ENCODE measurements around the gene MUSTN1.

DNA sequence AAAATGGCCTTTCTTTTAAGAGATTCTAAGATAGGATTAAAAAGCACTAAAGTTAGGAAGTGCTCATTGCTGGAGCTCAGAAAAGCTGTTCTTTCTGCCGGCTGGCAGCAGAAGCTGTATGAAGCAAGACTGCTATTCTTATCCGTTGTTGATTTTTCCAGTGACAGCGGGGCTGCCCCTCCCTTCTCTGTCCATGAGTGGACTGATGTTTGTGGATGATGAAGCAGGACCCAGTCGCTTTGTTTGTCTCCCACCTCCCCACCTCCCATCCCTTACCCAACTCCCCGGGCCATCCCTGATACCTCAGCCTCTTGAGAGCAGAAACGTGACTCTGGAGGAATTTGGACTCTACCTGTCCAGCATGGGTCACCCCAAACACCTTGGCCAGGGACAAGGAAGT is 10.3 kb upstream of the MUSTN1 start:
- TF ChIP-seq CTCF (IDR thresholded peaks at IDR 0.05) (no peak), EZH2 (IDR thresholded peaks at IDR 0.05; ENCODE audit: borderline replicate concordance, insufficient read depth, low read depth, low read length, poor library complexity, severe bottlenecking) (no peak)
